ENCODE measurements around the gene CANX.
"Not testable (repeated sequence)": the region's sequence is repeated elsewhere in the genome, so short reads cannot be mapped to it uniquely, and the experiment has no call there.

CANX gene

GRCh38 chr5:179731791-179732411 is 33.1 kb downstream of the CANX start:
- no peaks in the 10 kb centered on the region for H3K27me3 ChIP-seq (ENCODE audit: control insufficient read depth in 2 of 2, insufficient read depth in 2 of 2, low read length in 2 of 2)
- peak overlapping the region; percentile 67 to 69 for H3K27ac ChIP-seq (ENCODE audit: low read depth in 2 of 2, low read length in 2 of 2)
- no peaks in the 10 kb centered on the region for H3K9me3 ChIP-seq (ENCODE audit: control insufficient read depth in 2 of 2, low read length in 2 of 2)
- H3K9ac ChIP-seq (ENCODE audit: low read depth in 1 of 2, low read length in 2 of 2): peak overlapping the region; percentile 49 to 70
- peaks cover 13% of the 10 kb centered on the region in 2 donors for H3K4me1 ChIP-seq (ENCODE audit: control insufficient read depth in 2 of 2, insufficient read depth in 2 of 2, low read length in 2 of 2)
- H3K36me3 ChIP-seq (ENCODE audit: control insufficient read depth in 2 of 2, insufficient read depth in 2 of 2, low read length in 2 of 2): peaks cover 27 to 39% of the 10 kb centered on the region in 2 donors
- H3K4me3 ChIP-seq (ENCODE audit: low read length in 2 of 2): peak overlapping the region; percentile 51 to 77

- H3K36me3 ChIP-seq (ENCODE audit: control insufficient read depth in 2 of 2, insufficient read depth in 2 of 2, low read length in 2 of 2): peaks cover 21 to 33% of the 10 kb centered on the region in 2 donors
- peak within 1 kb of the TSS; percentile 83 to 84 for H3K9ac ChIP-seq (ENCODE audit: low read depth in 1 of 2, low read length in 2 of 2)
- peak within 1 kb of the TSS; percentile 92 for H3K27ac ChIP-seq (ENCODE audit: low read depth in 2 of 2, low read length in 2 of 2)
- H3K4me3 ChIP-seq (ENCODE audit: low read length in 2 of 2): peak within 1 kb of the TSS; percentile 80 to 92
- no peaks in the 10 kb centered on the region for H3K9me3 ChIP-seq (ENCODE audit: control insufficient read depth in 2 of 2, low read length in 2 of 2)
- peaks cover 13% of the 10 kb centered on the region in 2 donors for H3K4me1 ChIP-seq (ENCODE audit: control insufficient read depth in 2 of 2, insufficient read depth in 2 of 2, low read length in 2 of 2)
- H3K27me3 ChIP-seq (ENCODE audit: control insufficient read depth in 2 of 2, insufficient read depth in 2 of 2, low read length in 2 of 2): no peaks in the 10 kb centered on the region
Observed at GRCh38 chr5:179732412-179732917, 33.7 kb downstream of the CANX start, which contains the start of gene MAML1. TSS of gene MAML1 (plus strand) at chr5:179732822. CDS start at chr5:179733113, 291 bp downstream.

GRCh38 chr5:179732918-179733771 is 34.4 kb downstream of the CANX start:
- Histone ChIP-seq H3K36me3 (ENCODE audit: control insufficient read depth in 2 of 2, insufficient read depth in 2 of 2, low read length in 2 of 2) (peaks cover 15 to 29% of the 10 kb centered on the region in 2 donors), H3K27me3 (ENCODE audit: control insufficient read depth in 2 of 2, insufficient read depth in 2 of 2, low read length in 2 of 2) (no peaks in the 10 kb centered on the region), H3K9me3 (ENCODE audit: control insufficient read depth in 2 of 2, low read length in 2 of 2) (no peaks in the 10 kb centered on the region), H3K9ac (ENCODE audit: low read depth in 1 of 2, low read length in 2 of 2) (peak overlapping the region; percentile 83 to 84), H3K27ac (ENCODE audit: low read depth in 2 of 2, low read length in 2 of 2) (peak overlapping the region; percentile 92), H3K4me3 (ENCODE audit: low read length in 2 of 2) (peak overlapping the region; percentile 80 to 92), H3K4me1 (ENCODE audit: control insufficient read depth in 2 of 2, insufficient read depth in 2 of 2, low read length in 2 of 2) (peaks cover 13 to 15% of the 10 kb centered on the region in 2 donors)

DNA sequence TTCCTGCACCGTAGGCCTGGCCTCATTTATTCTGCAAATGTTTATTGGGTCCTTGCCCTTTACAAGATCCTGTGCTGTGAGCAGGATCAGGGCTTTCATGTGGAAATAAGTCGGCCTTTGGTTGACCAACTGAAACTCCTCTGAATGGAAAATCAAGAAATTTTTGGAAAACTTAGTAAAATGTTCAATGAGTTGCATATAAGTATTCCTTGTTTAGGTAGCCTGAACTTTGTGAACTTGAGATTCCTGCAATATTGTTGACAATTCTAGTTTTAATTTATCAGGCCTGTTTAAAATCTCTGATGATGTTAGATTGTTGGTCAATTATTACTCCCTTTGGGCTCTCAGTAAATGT is 35.0 kb downstream of the CANX start:
- Histone ChIP-seq H3K9me3 (ENCODE audit: control insufficient read depth in 2 of 2, low read length in 2 of 2) (no peaks in the 10 kb centered on the region), H3K4me3 (ENCODE audit: low read length in 2 of 2) (peak overlapping the region; percentile 80 to 92), H3K36me3 (ENCODE audit: control insufficient read depth in 2 of 2, insufficient read depth in 2 of 2, low read length in 2 of 2) (peaks cover 11 to 23% of the 10 kb centered on the region in 2 donors), H3K9ac (ENCODE audit: low read depth in 1 of 2, low read length in 2 of 2) (peak overlapping the region; percentile 83 to 84), H3K4me1 (ENCODE audit: control insufficient read depth in 2 of 2, insufficient read depth in 2 of 2, low read length in 2 of 2) (peaks cover 13 to 15% of the 10 kb centered on the region in 2 donors), H3K27ac (ENCODE audit: low read depth in 2 of 2, low read length in 2 of 2) (peak overlapping the region; percentile 92), H3K27me3 (ENCODE audit: control insufficient read depth in 2 of 2, insufficient read depth in 2 of 2, low read length in 2 of 2) (no peaks in the 10 kb centered on the region)

- peaks cover 3 to 17% of the 10 kb centered on the region in 2 donors for H3K36me3 ChIP-seq (ENCODE audit: control insufficient read depth in 2 of 2, insufficient read depth in 2 of 2, low read length in 2 of 2)
- peak overlapping the region in 1 of 2 donors; percentile 19 for H3K4me3 ChIP-seq (ENCODE audit: low read length in 2 of 2)
- peaks cover 13 to 15% of the 10 kb centered on the region in 2 donors for H3K4me1 ChIP-seq (ENCODE audit: control insufficient read depth in 2 of 2, insufficient read depth in 2 of 2, low read length in 2 of 2)
- H3K27me3 ChIP-seq (ENCODE audit: control insufficient read depth in 2 of 2, insufficient read depth in 2 of 2, low read length in 2 of 2): no peaks in the 10 kb centered on the region
- H3K9ac ChIP-seq (ENCODE audit: low read depth in 1 of 2, low read length in 2 of 2): no peak overlapping the region
- H3K9me3 ChIP-seq (ENCODE audit: control insufficient read depth in 2 of 2, low read length in 2 of 2): no peaks in the 10 kb centered on the region
- H3K27ac ChIP-seq (ENCODE audit: low read depth in 2 of 2, low read length in 2 of 2): no peak overlapping the region
Observed at GRCh38 chr5:179734536-179735164, 35.9 kb downstream of the CANX start.

- Histone ChIP-seq H3K9me3 (ENCODE audit: control insufficient read depth in 2 of 2, low read length in 2 of 2) (no peaks in the 10 kb centered on the region), H3K36me3 (ENCODE audit: control insufficient read depth in 2 of 2, insufficient read depth in 2 of 2, low read length in 2 of 2) (peaks cover 0 to 6% of the 10 kb centered on the region in 2 donors), H3K4me1 (ENCODE audit: control insufficient read depth in 2 of 2, insufficient read depth in 2 of 2, low read length in 2 of 2) (peaks cover 7 to 12% of the 10 kb centered on the region in 2 donors), H3K9ac (ENCODE audit: low read depth in 1 of 2, low read length in 2 of 2) (no peak overlapping the region), H3K4me3 (ENCODE audit: low read length in 2 of 2) (no peak overlapping the region), H3K27me3 (ENCODE audit: control insufficient read depth in 2 of 2, insufficient read depth in 2 of 2, low read length in 2 of 2) (no peaks in the 10 kb centered on the region), H3K27ac (ENCODE audit: low read depth in 2 of 2, low read length in 2 of 2) (no peak overlapping the region)
Observed at GRCh38 chr5:179738742-179739141, 40.0 kb downstream of the CANX start.

DNA sequence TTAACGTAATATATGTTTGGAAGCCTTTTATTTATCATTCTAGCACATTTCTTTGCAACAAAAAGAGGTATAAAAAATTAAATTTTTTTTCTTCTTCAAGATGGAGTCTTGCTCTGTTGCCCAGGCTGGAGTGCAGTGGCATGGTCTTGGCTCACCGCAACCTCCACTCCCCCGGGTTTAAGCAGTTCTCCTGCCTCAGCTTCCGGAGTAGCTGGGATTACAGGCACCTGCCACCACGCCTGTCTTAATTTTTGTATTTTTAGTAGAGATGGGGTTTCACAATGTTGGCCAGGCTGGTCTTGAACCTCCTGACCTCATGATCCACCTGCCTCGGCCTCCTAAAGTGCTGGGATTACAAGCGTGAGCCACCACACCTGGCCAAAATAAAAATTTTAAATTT is 45.3 kb downstream of the CANX start:
- not testable (repeated sequence) for H3K4me3 ChIP-seq (ENCODE audit: low read length in 2 of 2)

DNA sequence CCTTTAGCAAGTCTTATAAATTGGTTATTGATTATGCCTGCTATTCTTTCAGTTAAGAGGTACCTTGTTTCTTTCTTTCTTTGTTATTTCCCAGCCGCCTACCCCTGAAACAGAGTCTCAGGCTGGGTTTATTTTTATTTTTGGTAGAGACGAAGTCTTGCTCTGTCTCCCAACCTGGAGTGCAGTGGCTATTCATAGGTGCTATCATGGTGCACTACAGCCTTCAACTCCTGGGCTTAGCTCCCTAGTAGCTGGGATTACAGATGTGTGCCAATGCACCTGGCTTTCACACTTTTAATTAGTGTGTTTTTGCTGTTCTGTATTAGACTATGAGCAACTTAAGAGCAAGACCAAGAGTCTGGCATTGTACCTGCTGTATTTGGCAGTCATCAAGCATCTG is 48.1 kb downstream of the CANX start:
- no peaks in the 10 kb centered on the region for H3K27me3 ChIP-seq (ENCODE audit: control insufficient read depth in 2 of 2, insufficient read depth in 2 of 2, low read length in 2 of 2)
- no peaks in the 10 kb centered on the region for H3K4me1 ChIP-seq (ENCODE audit: control insufficient read depth in 2 of 2, insufficient read depth in 2 of 2, low read length in 2 of 2)
- no peak overlapping the region for H3K4me3 ChIP-seq (ENCODE audit: low read length in 2 of 2)
- H3K27ac ChIP-seq (ENCODE audit: low read depth in 2 of 2, low read length in 2 of 2): no peak overlapping the region
- no peaks in the 10 kb centered on the region for H3K9me3 ChIP-seq (ENCODE audit: control insufficient read depth in 2 of 2, low read length in 2 of 2)
- H3K36me3 ChIP-seq (ENCODE audit: control insufficient read depth in 2 of 2, insufficient read depth in 2 of 2, low read length in 2 of 2): peaks cover 4 to 8% of the 10 kb centered on the region in 2 donors
- no peak overlapping the region for H3K9ac ChIP-seq (ENCODE audit: low read depth in 1 of 2, low read length in 2 of 2)

More for the DNA sequence above, 45.3 kb downstream of the CANX start:
- not testable (repeated sequence) for H3K9me3 ChIP-seq (ENCODE audit: control insufficient read depth in 2 of 2, low read length in 2 of 2); H3K9ac ChIP-seq (ENCODE audit: low read depth in 1 of 2, low read length in 2 of 2); H3K36me3 ChIP-seq (ENCODE audit: control insufficient read depth in 2 of 2, insufficient read depth in 2 of 2, low read length in 2 of 2); H3K4me1 ChIP-seq (ENCODE audit: control insufficient read depth in 2 of 2, insufficient read depth in 2 of 2, low read length in 2 of 2); H3K27ac ChIP-seq (ENCODE audit: low read depth in 2 of 2, low read length in 2 of 2); H3K27me3 ChIP-seq (ENCODE audit: control insufficient read depth in 2 of 2, insufficient read depth in 2 of 2, low read length in 2 of 2)

DNA sequence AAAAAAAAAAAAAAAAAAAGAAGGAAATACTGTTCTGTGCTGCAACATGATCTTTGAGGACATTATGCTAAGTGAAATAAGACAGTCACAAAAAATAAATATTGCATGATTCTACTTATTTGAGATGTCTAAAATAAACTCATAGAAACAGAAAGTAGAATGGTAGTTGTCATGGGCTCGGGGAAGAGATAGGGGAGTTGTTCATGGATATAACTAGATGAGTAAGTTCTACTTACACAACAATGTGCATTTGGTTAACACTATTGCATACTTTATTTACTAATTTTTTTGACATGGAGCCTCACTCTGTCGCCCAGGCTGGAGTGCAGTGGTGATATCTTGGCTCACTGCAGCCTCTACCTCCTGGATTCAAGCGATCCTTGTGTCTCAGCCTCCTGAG is 49.0 kb downstream of the CANX start:
- Histone ChIP-seq H3K27me3 (ENCODE audit: control insufficient read depth in 2 of 2, insufficient read depth in 2 of 2, low read length in 2 of 2) (no peaks in the 10 kb centered on the region), H3K4me1 (ENCODE audit: control insufficient read depth in 2 of 2, insufficient read depth in 2 of 2, low read length in 2 of 2) (no peaks in the 10 kb centered on the region), H3K27ac (ENCODE audit: low read depth in 2 of 2, low read length in 2 of 2) (no peak overlapping the region), H3K9me3 (ENCODE audit: control insufficient read depth in 2 of 2, low read length in 2 of 2) (no peaks in the 10 kb centered on the region), H3K4me3 (ENCODE audit: low read length in 2 of 2) (no peak overlapping the region), H3K9ac (ENCODE audit: low read depth in 1 of 2, low read length in 2 of 2) (no peak overlapping the region), H3K36me3 (ENCODE audit: control insufficient read depth in 2 of 2, insufficient read depth in 2 of 2, low read length in 2 of 2) (peaks cover 4 to 8% of the 10 kb centered on the region in 2 donors)

Data from mucosa of rectum (tissue), 2 donors.